OCI-LY1 (cell line): ENCODE results near the gene SEC14L1.

Experiments used
- EZH2 ChIP-seq: fragments of 200-600 bp; sonication (generic), shearing (Covaris generic); IDR thresholded peaks from 2 replicates; pipeline ENCODE4 v1.8.0; 2017; ENCODE audit warnings: borderline replicate concordance, mixed run types, mild to moderate bottlenecking, antibody characterized with exemption, low read length, moderate library complexity, mixed read lengths
- TF ChIP-seq, protein P1 (sequence below): fragments of 200-600 bp; sonication (generic), shearing (Covaris generic); IDR thresholded peaks from 2 replicates; pipeline ENCODE4 v1.5.1; 2017; ENCODE audit warnings: mild to moderate bottlenecking, antibody characterized with exemption, low read length, moderate library complexity, mixed read lengths

DNA sequence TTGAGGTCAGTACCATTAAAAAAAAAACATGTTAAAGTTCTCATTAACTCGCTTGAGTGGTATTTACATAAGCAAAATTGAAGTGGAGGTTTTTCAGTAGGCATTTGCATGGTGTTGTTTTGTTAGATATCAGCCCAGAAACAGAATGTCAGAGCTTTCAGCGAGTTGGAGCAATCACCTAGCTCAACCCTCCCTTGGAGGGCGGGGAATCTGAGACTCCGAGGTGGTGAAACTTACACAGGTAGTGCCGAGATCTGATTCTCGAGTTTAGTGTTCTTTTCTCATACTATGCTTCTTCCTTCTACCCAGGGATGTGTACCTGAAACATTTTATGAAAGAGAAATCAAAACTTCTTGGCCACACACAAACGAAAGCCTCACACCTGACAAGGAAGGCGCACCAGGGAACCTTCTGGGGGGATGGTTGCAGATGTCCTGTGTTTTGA is 6.6 kb downstream of the SEC14L1 start:
- TF ChIP-seq, protein P1, sequence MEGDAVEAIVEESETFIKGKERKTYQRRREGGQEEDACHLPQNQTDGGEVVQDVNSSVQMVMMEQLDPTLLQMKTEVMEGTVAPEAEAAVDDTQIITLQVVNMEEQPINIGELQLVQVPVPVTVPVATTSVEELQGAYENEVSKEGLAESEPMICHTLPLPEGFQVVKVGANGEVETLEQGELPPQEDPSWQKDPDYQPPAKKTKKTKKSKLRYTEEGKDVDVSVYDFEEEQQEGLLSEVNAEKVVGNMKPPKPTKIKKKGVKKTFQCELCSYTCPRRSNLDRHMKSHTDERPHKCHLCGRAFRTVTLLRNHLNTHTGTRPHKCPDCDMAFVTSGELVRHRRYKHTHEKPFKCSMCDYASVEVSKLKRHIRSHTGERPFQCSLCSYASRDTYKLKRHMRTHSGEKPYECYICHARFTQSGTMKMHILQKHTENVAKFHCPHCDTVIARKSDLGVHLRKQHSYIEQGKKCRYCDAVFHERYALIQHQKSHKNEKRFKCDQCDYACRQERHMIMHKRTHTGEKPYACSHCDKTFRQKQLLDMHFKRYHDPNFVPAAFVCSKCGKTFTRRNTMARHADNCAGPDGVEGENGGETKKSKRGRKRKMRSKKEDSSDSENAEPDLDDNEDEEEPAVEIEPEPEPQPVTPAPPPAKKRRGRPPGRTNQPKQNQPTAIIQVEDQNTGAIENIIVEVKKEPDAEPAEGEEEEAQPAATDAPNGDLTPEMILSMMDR, result no peak
- no peak for TF ChIP-seq EZH2
